H1 (cell line): ENCODE measurements around the gene ITGB2. TPM values are rescaled to one million over a fixed set of nuclear protein-coding genes. Genes with fewer than 3 reads are reported as not detected.

Source experiments
- CTCF ChIA-PET: fragments of 300-600 bp; sonication (Branson Sonifier 250); formaldehyde crosslinking; loops from one replicate; lab custom pipeline; 2021; ENCODE audit not compliant: partially characterized antibody; lab: Charles Lee
- POLR2A ChIA-PET: fragments of 300-600 bp; sonication (Branson Sonifier 250); formaldehyde crosslinking; loops from one replicate; lab custom pipeline; 2021; ENCODE audit warnings: inconsistent platforms; ENCODE audit not compliant: partially characterized antibody; lab: Charles Lee
- DNase-seq, 2 experiments: peaks; one replicate each; pipeline versions ENCODE4 v3.0.0 to v3.0.0-alpha.2; 2010 to 2022; ENCODE audit warnings: low spot score in 2 of 2, low read depth in 1 of 2, mixed read lengths in 1 of 2
- FAIRE-seq: peaks from 2 replicates; lab custom pipeline; 2011; peaks lifted over from hg19 to GRCh38; lab: Jason Lieb, UNC
- H2AFZ ChIP-seq: 2 replicates; pipeline ENCODE4 v1.8.1; 2012; ENCODE audit warnings: low read length, inconsistent platforms
- H2AK5ac ChIP-seq: 2 replicates; pipeline ENCODE4 v1.6.1; 2013; ENCODE audit warnings: low read depth, low read length
- H2BK120ac ChIP-seq: replicated peaks from 2 replicates; pipeline ENCODE3; 2013; ENCODE audit warnings: low read depth, low read length, inconsistent platforms
- H2BK12ac ChIP-seq: 2 replicates; pipeline ENCODE4 v1.6.1; 2013; ENCODE audit warnings: low read depth, low read length
- H2BK15ac ChIP-seq: 2 replicates; pipeline ENCODE4 v1.6.1; 2013; ENCODE audit warnings: low read length
- H2BK20ac ChIP-seq: 2 replicates; pipeline ENCODE4 v1.6.1; 2013; ENCODE audit warnings: low read length
- H2BK5ac ChIP-seq: 2 replicates; pipeline ENCODE4 v1.6.1; 2013; ENCODE audit warnings: low read depth, low read length
- H3K14ac ChIP-seq: 2 replicates; pipeline ENCODE4 v1.6.1; 2013; ENCODE audit warnings: inconsistent platforms; ENCODE audit not compliant: insufficient read length
- H3K18ac ChIP-seq: 2 replicates; pipeline ENCODE4 v1.6.1; 2013; ENCODE audit warnings: low read length; ENCODE audit errors: extremely low read depth
- H3K23ac ChIP-seq: 2 replicates; pipeline ENCODE4 v1.6.1; 2013; ENCODE audit warnings: inconsistent platforms; ENCODE audit not compliant: insufficient read length
- H3K23me2 ChIP-seq: 2 replicates; pipeline ENCODE4 v1.6.1; 2013; ENCODE audit warnings: low read depth, low read length
- H3K27ac ChIP-seq: 2 replicates; pipeline ENCODE4 v1.6.1; 2011; ENCODE audit warnings: low read depth, low read length, inconsistent platforms
- H3K27me3 ChIP-seq, 4 experiments: replicated peaks in 1 of 4; 1 replicate in 1 of 4; 2 replicates in 3 of 4; pipeline versions ENCODE4 v1.6.1 to v1.8.1; 2011 to 2013; ENCODE audit warnings: low read length in 3 of 4, mild to moderate bottlenecking in 3 of 4, inconsistent platforms in 2 of 4, mixed read lengths in 2 of 4, moderate library complexity in 1 of 4; ENCODE audit not compliant: control insufficient read depth in 3 of 4, insufficient read depth in 3 of 4; ENCODE audit errors: extremely low read depth in 1 of 4
- H3K36me3 ChIP-seq, 4 experiments: 2 replicates each; pipeline versions ENCODE4 v1.6.1 to v1.8.1; 2011 to 2013; ENCODE audit warnings: mild to moderate bottlenecking in 4 of 4, low read length in 3 of 4, moderate library complexity in 2 of 4, control low read depth in 1 of 4, inconsistent platforms in 1 of 4; ENCODE audit not compliant: insufficient read depth in 4 of 4, control insufficient read depth in 2 of 4
- H3K4ac ChIP-seq: replicated peaks from 2 replicates; pipeline ENCODE3; 2013; ENCODE audit warnings: low read length, low read depth, mixed read lengths, inconsistent platforms; ENCODE audit not compliant: insufficient read length
- H3K4me1 ChIP-seq, 4 experiments: replicated peaks in 1 of 4; 1 replicate in 1 of 4; 2 replicates in 3 of 4; pipeline versions ENCODE4 v1.6.1 to v1.8.1; 2011 to 2013; ENCODE audit warnings: low read length in 3 of 4, inconsistent platforms in 2 of 4, mixed read lengths in 1 of 4; ENCODE audit not compliant: insufficient read depth in 4 of 4, control insufficient read depth in 3 of 4
- H3K4me2 ChIP-seq, 2 experiments: 2 replicates each; pipeline versions ENCODE4 v1.6.1 to v1.8.1; 2011 to 2013; ENCODE audit warnings: low read depth in 2 of 2, low read length in 2 of 2, control low read depth in 1 of 2, inconsistent platforms in 1 of 2, mild to moderate bottlenecking in 1 of 2; ENCODE audit not compliant: insufficient read depth in 1 of 2
- H3K4me3 ChIP-seq, 4 experiments: fragments of 200-600, 300-600 bp in 1 of 4; sonication (generic), shearing (Covaris generic), sonication (Bioruptor Twin) in 1 of 4; 2 replicates each; pipeline versions ENCODE4 v1.5.1 to v1.8.1; 2011 to 2016; ENCODE audit warnings: low read length in 4 of 4, low read depth in 3 of 4, control low read depth in 2 of 4, inconsistent platforms in 2 of 4, mild to moderate bottlenecking in 2 of 4, mixed read lengths in 1 of 4, moderate library complexity in 1 of 4; ENCODE audit not compliant: insufficient read depth in 2 of 4; ENCODE audit errors: extremely low read depth in 1 of 4
- H3K56ac ChIP-seq: replicated peaks from 2 replicates; pipeline ENCODE3; 2013; ENCODE audit warnings: low read depth, mild to moderate bottlenecking, mixed read lengths, low read length, inconsistent platforms; ENCODE audit not compliant: insufficient read length
- H3K79me1 ChIP-seq: 2 replicates; pipeline ENCODE4 v1.6.1; 2013; ENCODE audit warnings: low read depth, low read length, control low read depth
- H3K79me2 ChIP-seq, 2 experiments: 2 replicates each; pipeline versions ENCODE4 v1.6.1 to v1.8.1; 2012 to 2013; ENCODE audit warnings: low read length in 2 of 2, mild to moderate bottlenecking in 2 of 2, inconsistent platforms in 1 of 2; ENCODE audit not compliant: insufficient read depth in 2 of 2, control insufficient read depth in 1 of 2
- H3K9ac ChIP-seq, 4 experiments: replicated peaks in 1 of 4; 1 replicate in 1 of 4; 2 replicates in 3 of 4; pipeline versions ENCODE4 v1.6.1 to v1.8.1; 2011 to 2013; ENCODE audit warnings: low read depth in 3 of 4, low read length in 3 of 4, control low read depth in 2 of 4, mild to moderate bottlenecking in 2 of 4, moderate library complexity in 2 of 4, inconsistent platforms in 1 of 4; ENCODE audit errors: extremely low read depth in 1 of 4
- H3K9me3 ChIP-seq, 2 experiments: 2 replicates each; pipeline versions ENCODE4 v1.6.1 to v1.8.1; 2012 to 2013; ENCODE audit warnings: mild to moderate bottlenecking in 2 of 2, moderate library complexity in 2 of 2, control low read depth in 1 of 2, inconsistent platforms in 1 of 2, low read depth in 1 of 2, low read length in 1 of 2, mixed read lengths in 1 of 2; ENCODE audit not compliant: insufficient read depth in 2 of 2
- H4K20me1 ChIP-seq, 2 experiments: replicated peaks in 1 of 2; 2 replicates each; pipeline versions ENCODE3 to v1.8.1; 2011 to 2013; ENCODE audit warnings: inconsistent platforms in 2 of 2, low read length in 2 of 2, mild to moderate bottlenecking in 1 of 2; ENCODE audit not compliant: insufficient read depth in 2 of 2, control insufficient read depth in 1 of 2
- H4K5ac ChIP-seq: 2 replicates; pipeline ENCODE4 v1.6.1; 2013; ENCODE audit warnings: low read length, low read depth, mixed read lengths, inconsistent platforms; ENCODE audit not compliant: insufficient read length
- H4K8ac ChIP-seq: 2 replicates; pipeline ENCODE4 v1.8.0; 2013; ENCODE audit warnings: mild to moderate bottlenecking, moderate library complexity, low read length, inconsistent platforms; ENCODE audit not compliant: insufficient read depth; ENCODE audit errors: extremely low read depth
- H4K91ac ChIP-seq: replicated peaks from 2 replicates; pipeline ENCODE3; 2013; ENCODE audit warnings: low read length, mixed read lengths, inconsistent platforms; ENCODE audit not compliant: insufficient read length
- WGBS, 2 experiments: shearing (Covaris generic) in 1 of 2; methylation state at CpG; one replicate each; pipeline versions ENCODE4 v1.1.6 to v1.1.7; 2013 to 2015; ENCODE audit warnings: low lambda C conversion rate in 2 of 2, mixed read lengths in 2 of 2, inconsistent platforms in 1 of 2, low coverage in 1 of 2, missing lambda C conversion rate in 1 of 2; ENCODE audit not compliant: insufficient replicate concordance in 2 of 2, insufficient coverage in 1 of 2, insufficient read length in 1 of 2; ENCODE audit errors: extremely low coverage in 1 of 2, missing lambda C conversion rate in 1 of 2; 5-methylcytosine and 5-hydroxymethylcytosine counted together
- polyA plus RNA-seq, 7 experiments: library from polyadenylated mRNA; depleted of rRNA in 3 of 7; stranded (reverse) in 5 of 7; unstranded in 2 of 7; fragments of >200 nt in 5 of 7; fragments of 200-250 nt in 2 of 7; gene quantifications; 1 replicate in 5 of 7; 2 replicates in 1 of 7; 4 replicates in 1 of 7; pipeline versions ENCODE4 v1.2.1 to v1.2.3, GENCODE V29; 2011 to 2013; ENCODE audit warnings: missing spikeins in 2 of 7, mixed read lengths in 2 of 7
- total RNA-seq: library from RNA; stranded (reverse); fragmentation: NEBNext Ultra II Directional; extraction: Animal tissue kit (Norgen Biotek cat#: 25700); gene quantifications from 2 replicates; pipeline ENCODE4 v1.2.1, GENCODE V29; 2021
- TF ChIP-seq, protein P1 (sequence below): IDR thresholded peaks from 2 replicates; pipeline ENCODE4 v1.6.1; 2011; ENCODE audit warnings: low read depth, mild to moderate bottlenecking, low read length; ENCODE audit not compliant: insufficient read depth

The ITGB2 gene
- total and polyA plus RNA-seq, 2 of the 8 experiments (the other 6 are each of a cell fraction or from before 2014, with no cell fraction given) = 0.24 to 0.63 TPM

DNA sequence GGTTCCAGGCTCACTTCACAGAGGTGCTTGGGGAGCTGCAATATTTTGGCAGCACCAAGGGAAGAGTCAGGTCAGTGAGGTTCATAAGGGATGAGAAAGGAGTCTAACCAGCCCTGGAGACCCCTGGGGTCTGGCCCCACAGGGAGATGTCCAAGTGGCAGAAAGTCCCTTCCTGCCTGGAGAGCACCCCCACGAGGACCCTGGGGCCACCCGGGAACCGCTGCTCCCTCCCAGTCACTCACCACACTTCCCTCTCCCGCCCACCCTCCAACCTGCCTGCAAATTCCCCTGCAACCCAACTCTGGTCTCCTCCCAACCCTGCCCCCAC is 6.5 kb upstream of the ITGB2 start:
- ChIA-PET POLR2A (interaction anchor here (0.6 to 1.6 kb wide), 5 partner anchors 8 to 86 kb away, joined by 3 to 5 read pairs (median 4); no protein-coding TSS in a partner anchor), CTCF (interaction anchor here (0.7 to 1.7 kb wide), 9 partner anchors 10 to 198 kb away, joined by 3 to 6 read pairs (median 4); no protein-coding TSS in a partner anchor)
- peaks cover 7% of the 10 kb centered on the region; the same call in 1 of the 2 replicates for H3K23me2 ChIP-seq
- H2BK12ac ChIP-seq = peak overlapping the region; percentile 80; the same call in 1 of the 2 replicates
- no peaks in the 10 kb centered on the region for H3K79me1 ChIP-seq
- no peak overlapping the region for H2AFZ ChIP-seq
- no peaks in the 10 kb centered on the region for H3K9me3 ChIP-seq
- no peak overlapping the region for H3K23ac ChIP-seq
- no peak overlapping the region for H4K91ac ChIP-seq
- peaks cover 0 to 3% of the 10 kb centered on the region in 2 experiments for H4K20me1 ChIP-seq
- H3K14ac ChIP-seq = no peak overlapping the region
- H3K4me3 ChIP-seq = peak overlapping the region in 1 of 4 experiments; percentile 45; a peak in 1 of 8 replicates
- H2BK15ac ChIP-seq = no peak overlapping the region
- no peak for FAIRE-seq
- H3K4me1 ChIP-seq = peaks cover 0 to 27% (median 20%) of the 10 kb centered on the region in 4 experiments; a peak in 5 of 7 replicates
- H3K36me3 ChIP-seq = peaks cover 0 to 4% (median 0%) of the 10 kb centered on the region in 4 experiments; a peak in 1 of 8 replicates
- peak overlapping the region; percentile 11 to 53; a peak in 2 of 4 replicates for H3K4me2 ChIP-seq
- H3K9ac ChIP-seq = no peak overlapping the region
- H4K5ac ChIP-seq = no peak overlapping the region
- H2BK120ac ChIP-seq = no peak overlapping the region
- no CpG with 5 or more reads among the region's 4 CpGs for WGBS, 2 experiments
- no peak overlapping the region; the same call in 1 of the 2 replicates for H2AK5ac ChIP-seq
- no peaks in the 10 kb centered on the region for H3K79me2 ChIP-seq
- H3K27me3 ChIP-seq = peaks cover 18 to 70% (median 57%) of the 10 kb centered on the region in 4 experiments
- H3K27ac ChIP-seq = no peak overlapping the region
- H2BK20ac ChIP-seq = 0 out of 2 replicates have a peak overlapping the region, but pooled peaks have one; percentile 32
- H4K8ac ChIP-seq = no peak overlapping the region
- no peak overlapping the region for H3K56ac ChIP-seq
- H3K18ac ChIP-seq = no peak overlapping the region; the same call in 1 of the 2 replicates
- no peak overlapping the region for H3K4ac ChIP-seq
- H2BK5ac ChIP-seq = no peak overlapping the region
- DNase-seq = no peak
- TF ChIP-seq, protein P1, sequence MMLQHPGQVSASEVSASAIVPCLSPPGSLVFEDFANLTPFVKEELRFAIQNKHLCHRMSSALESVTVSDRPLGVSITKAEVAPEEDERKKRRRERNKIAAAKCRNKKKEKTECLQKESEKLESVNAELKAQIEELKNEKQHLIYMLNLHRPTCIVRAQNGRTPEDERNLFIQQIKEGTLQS = no peak
